Measurements from ENCODE around the gene MTREX. TPM values are rescaled to one million over a fixed set of nuclear protein-coding genes. Genes with fewer than 3 reads are reported as not detected.

MTREX gene
- total RNA-seq, 1 donor from 2014 or later: 45.3 TPM

GRCh38 chr5:55324815-55325418 lies 17.1 kb downstream of the MTREX start:
- no peaks in the 10 kb centered on the region for H3K9me3 Mint-ChIP-seq (ENCODE audit: low read depth)
- peaks cover 14% of the 10 kb centered on the region for H3K4me1 Mint-ChIP-seq (ENCODE audit: low read depth)
- H3K4me3 Mint-ChIP-seq (ENCODE audit: unreplicated experiment): no peak overlapping the region
- peaks cover 7% of the 10 kb centered on the region for H3K36me3 Mint-ChIP-seq (ENCODE audit: low read depth)
- peak; percentile 92 for TF ChIP-seq CTCF (IDR thresholded peaks at IDR 0.05)
- H3K27ac Mint-ChIP-seq (ENCODE audit: unreplicated experiment): peak overlapping the region; percentile 19
- no peaks in the 10 kb centered on the region for H3K27me3 Mint-ChIP-seq (ENCODE audit: low read depth)
- no peak for DNase-seq (ENCODE audit: low spot score)

- Mint-ChIP-seq H3K27me3 (ENCODE audit: low read depth) (no peaks in the 10 kb centered on the region), H3K27ac (ENCODE audit: unreplicated experiment) (no peak overlapping the region), H3K36me3 (ENCODE audit: low read depth) (peaks cover 7% of the 10 kb centered on the region), H3K9me3 (ENCODE audit: low read depth) (no peaks in the 10 kb centered on the region), H3K4me3 (ENCODE audit: unreplicated experiment) (no peak overlapping the region), H3K4me1 (ENCODE audit: low read depth) (peaks cover 10% of the 10 kb centered on the region)
- DNase-seq (ENCODE audit: low spot score): no peak
- TF ChIP-seq CTCF (IDR thresholded peaks at IDR 0.05): no peak
These were observed 17.8 kb downstream of the MTREX start for GRCh38 chr5:55325621-55326020.

GRCh38 chr5:55327281-55327680 lies 19.5 kb downstream of the MTREX start:
- no peak overlapping the region for H3K4me3 Mint-ChIP-seq (ENCODE audit: unreplicated experiment)
- peaks cover 10% of the 10 kb centered on the region for H3K36me3 Mint-ChIP-seq (ENCODE audit: low read depth)
- no peak overlapping the region for H3K27ac Mint-ChIP-seq (ENCODE audit: unreplicated experiment)
- H3K4me1 Mint-ChIP-seq (ENCODE audit: low read depth): peaks cover 6% of the 10 kb centered on the region
- H3K9me3 Mint-ChIP-seq (ENCODE audit: low read depth): no peaks in the 10 kb centered on the region
- no peak for TF ChIP-seq CTCF (IDR thresholded peaks at IDR 0.05)
- H3K27me3 Mint-ChIP-seq (ENCODE audit: low read depth): no peaks in the 10 kb centered on the region
- no peak for DNase-seq (ENCODE audit: low spot score)

- Mint-ChIP-seq H3K4me1 (ENCODE audit: low read depth) (peaks cover 4% of the 10 kb centered on the region), H3K27me3 (ENCODE audit: low read depth) (no peaks in the 10 kb centered on the region), H3K27ac (ENCODE audit: unreplicated experiment) (no peak overlapping the region), H3K9me3 (ENCODE audit: low read depth) (no peaks in the 10 kb centered on the region), H3K36me3 (ENCODE audit: low read depth) (peaks cover 15% of the 10 kb centered on the region), H3K4me3 (ENCODE audit: unreplicated experiment) (no peak overlapping the region)
- DNase-seq (ENCODE audit: low spot score): no peak
- TF ChIP-seq CTCF (IDR thresholded peaks at IDR 0.05): no peak
These were observed 23.5 kb downstream of the MTREX start for GRCh38 chr5:55331321-55331720.

GRCh38 chr5:55333017-55333416 lies 25.2 kb downstream of the MTREX start:
- Mint-ChIP-seq H3K4me1 (ENCODE audit: low read depth) (peaks cover 4% of the 10 kb centered on the region), H3K27ac (ENCODE audit: unreplicated experiment) (no peak overlapping the region), H3K27me3 (ENCODE audit: low read depth) (no peaks in the 10 kb centered on the region), H3K4me3 (ENCODE audit: unreplicated experiment) (no peak overlapping the region), H3K36me3 (ENCODE audit: low read depth) (peaks cover 14% of the 10 kb centered on the region), H3K9me3 (ENCODE audit: low read depth) (no peaks in the 10 kb centered on the region)
- DNase-seq (ENCODE audit: low spot score): no peak
- no peak for TF ChIP-seq CTCF (IDR thresholded peaks at IDR 0.05)

Measured in chondrocyte (in vitro differentiated cells).